GM10847 (cell line): ENCODE data around the gene RBM15B.

ENCODE experiments used
- POLR2A ChIP-seq: IDR thresholded peaks from 2 replicates; pipeline ENCODE4 v1.6.1; 2011; ENCODE audit not compliant: insufficient read length; ENCODE audit errors: extremely low read depth

RBM15B gene

GRCh38 chr3:51391075-51391565 lies at the start of gene RBM15B:
Gene RBM15B (plus strand): TSS chr3:51391285. CDS start chr3:51391400, 115 bp downstream.
- peak; percentile 72 for TF ChIP-seq POLR2A

DNA sequence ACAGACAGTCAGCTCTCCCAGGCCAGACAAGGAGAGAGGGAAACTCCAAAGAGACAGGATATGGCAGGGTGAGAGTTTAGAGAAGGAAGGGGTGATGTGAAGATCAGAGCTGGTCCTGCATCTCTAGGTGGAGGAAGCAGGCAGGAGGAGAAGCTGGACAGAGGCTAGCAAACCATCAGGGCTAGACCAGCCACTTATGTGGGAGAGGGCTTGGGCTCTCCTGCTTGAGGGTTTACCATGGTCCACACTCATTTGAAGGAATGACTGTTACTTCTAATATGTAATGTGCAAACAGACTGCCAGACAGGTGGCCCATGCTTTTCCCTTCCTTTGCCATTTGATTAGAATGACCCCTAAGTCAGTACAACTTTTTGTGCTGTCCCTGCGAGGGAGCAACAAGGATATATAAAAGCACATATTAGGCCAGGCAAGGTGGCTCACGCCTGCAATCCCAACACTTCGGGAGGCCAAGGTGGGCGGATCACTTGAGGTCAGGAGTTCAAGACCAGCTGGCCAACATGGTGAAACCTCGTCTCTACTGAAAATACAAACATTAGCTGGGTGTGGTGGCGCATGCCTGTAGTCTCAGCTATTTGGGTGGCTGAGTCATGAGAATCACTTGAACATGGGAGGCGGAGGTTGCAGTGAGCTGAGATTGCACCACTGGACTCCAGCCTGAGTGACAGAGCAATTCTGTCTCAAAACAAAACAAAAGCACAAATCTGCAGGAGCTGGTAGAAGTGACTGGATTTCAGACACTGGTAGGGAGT lies 47.0 kb upstream of the RBM15B start:
- TF ChIP-seq POLR2A, result no peak

DNA sequence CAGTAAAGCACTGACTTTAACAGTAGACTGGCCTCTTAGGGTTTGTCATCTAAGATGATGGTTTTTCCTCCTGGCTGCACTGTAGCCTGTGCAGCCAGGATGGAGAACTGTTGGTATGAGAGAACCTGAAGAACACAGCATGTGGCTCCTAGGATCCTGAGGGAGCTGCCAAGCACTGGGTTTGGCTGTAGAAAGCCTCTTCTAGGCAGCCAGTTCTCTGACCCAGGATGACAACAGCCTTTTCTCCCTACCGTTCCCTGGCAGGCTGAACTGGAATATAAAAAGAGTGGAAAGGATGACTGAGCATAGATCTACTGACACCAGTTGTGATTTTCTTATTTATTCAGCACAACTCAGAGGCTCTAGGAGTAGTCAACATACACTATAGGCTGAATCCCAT lies 40.3 kb upstream of the RBM15B start:
- TF ChIP-seq POLR2A, result no peak

GRCh38 chr3:51353131-51353530 lies 38.0 kb upstream of the RBM15B start:
- no peak for TF ChIP-seq POLR2A

DNA sequence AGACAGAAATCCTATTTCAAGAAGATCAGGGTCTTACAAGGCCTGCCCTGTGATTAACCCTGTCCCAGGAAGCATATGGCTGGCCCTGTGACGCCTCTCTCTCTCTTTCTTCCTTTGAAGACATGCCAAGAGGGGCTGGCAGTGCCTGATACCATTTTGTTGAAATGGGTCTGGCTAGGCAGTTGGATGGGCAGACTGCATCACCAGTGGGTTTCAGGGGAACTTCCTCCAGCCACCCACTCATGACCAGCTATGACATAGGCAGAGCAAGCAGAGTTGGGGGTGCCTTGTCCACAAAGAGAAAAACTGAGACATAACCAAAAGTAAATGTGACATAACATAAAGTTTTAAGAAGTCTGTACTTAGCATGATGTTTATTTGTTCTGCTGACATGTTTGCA lies 37.4 kb upstream of the RBM15B start:
- TF ChIP-seq POLR2A, result no peak

- no peak for TF ChIP-seq POLR2A
Measured at GRCh38 chr3:51354172-51354571, 36.9 kb upstream of the RBM15B start.

DNA sequence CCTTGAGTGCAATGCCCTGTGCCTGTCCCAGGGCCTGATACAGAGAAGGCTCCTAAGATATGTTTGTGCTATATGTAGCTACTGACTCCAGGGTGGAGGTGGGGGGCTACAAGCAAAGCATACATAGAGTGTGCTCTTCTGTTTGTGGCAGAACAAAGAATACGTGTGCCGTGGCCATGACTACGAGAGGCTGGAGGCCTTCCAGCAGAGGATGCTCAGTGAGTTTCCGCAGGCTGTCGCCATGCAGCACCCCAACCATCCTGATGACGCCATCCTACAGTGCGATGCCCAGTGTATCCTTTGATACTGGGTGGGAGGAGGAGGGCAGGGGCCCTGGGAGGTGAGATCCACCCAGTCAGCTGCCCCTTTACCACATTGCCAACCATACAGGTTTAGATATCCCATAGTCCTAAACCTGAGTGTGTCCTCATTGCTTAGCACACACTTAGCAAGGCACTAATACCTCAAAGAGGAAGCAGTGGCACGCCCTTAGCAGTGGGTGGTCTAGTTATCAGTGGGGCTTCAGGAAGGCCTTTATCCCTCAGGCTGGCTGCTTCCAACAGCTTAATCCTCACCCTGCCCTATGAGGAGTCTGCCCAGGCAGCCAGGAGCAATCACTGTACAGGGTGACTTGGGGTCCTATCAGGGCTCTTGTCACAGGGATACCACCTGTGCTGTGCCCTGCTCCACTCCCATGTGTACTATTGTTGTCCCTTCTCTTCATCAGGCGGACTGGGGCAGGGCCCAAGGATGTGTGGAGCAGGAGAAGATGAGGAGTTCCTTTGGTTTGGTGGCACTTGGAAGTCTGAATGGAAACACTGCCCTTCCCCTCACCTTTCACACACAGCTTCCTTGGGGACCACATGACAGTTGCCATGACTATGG lies 36.1 kb upstream of the RBM15B start:
- no peak for TF ChIP-seq POLR2A

DNA sequence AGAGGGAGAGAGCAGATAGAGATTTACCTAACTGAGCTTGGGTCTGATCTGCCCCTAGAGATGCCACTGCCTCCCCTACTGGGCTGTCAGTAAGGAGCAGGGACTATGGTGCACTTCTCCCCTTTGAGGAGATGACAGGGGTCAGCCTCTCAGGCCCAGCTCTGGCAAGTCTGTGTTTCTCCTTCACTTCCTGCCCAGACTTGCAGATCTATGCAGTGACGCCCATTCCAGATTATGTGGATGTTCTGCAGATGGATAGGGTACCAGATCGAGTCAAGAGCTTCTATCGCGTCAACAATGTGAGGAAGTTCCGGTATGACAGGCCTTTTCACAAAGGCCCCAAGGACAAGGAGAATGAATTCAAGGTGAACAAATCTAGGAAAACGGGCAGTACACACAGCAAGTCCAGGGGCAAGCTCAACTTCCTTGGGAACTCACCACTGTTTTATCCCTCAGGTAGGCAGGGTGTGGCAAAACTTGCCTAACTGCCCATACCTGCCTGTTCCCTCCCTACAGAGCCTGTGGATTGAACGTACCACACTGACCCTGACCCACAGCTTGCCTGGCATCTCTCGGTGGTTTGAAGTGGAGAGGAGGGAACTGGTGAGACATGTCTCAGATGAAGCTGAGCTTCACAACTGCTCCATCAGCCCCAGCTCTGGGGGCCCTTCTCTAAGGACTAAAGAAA lies 35.0 kb upstream of the RBM15B start:
- TF ChIP-seq POLR2A, result no peak

- TF ChIP-seq POLR2A, result no peak
Measured at GRCh38 chr3:51357856-51358255, 33.2 kb upstream of the RBM15B start.

DNA sequence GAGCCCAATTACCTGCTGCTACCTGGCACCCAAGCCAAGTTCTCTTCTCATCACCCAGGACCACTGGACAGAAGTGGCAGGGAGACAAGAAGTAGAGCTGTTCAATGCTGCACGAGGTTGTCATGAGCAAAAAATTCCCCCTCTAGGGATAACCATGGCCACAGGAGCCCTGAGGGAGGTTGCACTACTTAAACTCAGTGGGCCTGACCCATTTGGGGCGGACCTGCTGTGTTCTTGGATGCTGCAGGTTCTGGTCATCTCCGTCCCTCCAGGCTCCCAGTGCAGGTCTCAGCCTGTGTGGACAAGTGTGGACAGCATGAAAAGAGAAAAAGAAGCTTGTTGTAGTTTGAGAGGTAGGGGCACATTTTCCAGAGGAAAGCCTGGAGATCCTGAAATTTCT lies 32.1 kb upstream of the RBM15B start:
- no peak for TF ChIP-seq POLR2A

DNA sequence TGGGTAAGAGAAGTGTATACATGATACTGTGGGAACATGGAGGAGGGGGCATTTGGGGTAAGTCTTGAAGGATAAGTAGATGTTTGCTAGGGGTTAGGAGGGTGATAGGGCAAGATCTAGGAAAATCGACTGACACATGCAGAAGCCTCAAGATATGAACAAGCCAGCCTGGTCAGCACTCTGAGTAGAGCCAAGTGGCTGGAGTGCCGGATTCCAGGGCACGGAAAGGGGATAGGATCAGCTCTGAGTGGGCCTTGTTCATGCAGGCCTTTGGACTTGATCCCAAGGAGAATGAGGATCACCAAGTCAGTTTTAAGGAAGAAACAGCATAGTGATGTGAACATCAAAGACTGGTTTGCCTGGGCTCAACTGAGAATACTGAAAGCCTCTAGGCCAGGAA lies 30.3 kb upstream of the RBM15B start:
- TF ChIP-seq POLR2A, result no peak

DNA sequence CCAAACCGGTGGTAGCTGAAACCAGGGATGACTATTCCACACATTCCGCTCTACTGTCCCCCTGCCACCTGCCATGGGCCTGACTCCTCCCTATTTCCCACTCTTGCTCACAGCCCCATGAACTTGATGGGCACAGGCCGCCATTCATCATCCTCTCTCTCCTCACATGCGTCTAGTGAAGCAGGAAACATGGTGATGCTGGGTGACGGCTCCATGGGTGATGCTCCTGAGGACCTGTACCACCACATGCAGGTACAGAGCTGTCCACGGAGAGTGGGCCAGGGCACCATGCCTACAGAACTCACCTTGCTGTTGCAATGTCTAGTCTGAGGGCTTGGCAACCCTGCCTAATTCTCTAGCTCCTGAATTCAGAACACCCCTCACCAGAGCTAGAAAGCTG lies 29.3 kb upstream of the RBM15B start:
- TF ChIP-seq POLR2A, result no peak

GRCh38 chr3:51362476-51362875 lies 28.6 kb upstream of the RBM15B start:
- TF ChIP-seq POLR2A, result no peak

DNA sequence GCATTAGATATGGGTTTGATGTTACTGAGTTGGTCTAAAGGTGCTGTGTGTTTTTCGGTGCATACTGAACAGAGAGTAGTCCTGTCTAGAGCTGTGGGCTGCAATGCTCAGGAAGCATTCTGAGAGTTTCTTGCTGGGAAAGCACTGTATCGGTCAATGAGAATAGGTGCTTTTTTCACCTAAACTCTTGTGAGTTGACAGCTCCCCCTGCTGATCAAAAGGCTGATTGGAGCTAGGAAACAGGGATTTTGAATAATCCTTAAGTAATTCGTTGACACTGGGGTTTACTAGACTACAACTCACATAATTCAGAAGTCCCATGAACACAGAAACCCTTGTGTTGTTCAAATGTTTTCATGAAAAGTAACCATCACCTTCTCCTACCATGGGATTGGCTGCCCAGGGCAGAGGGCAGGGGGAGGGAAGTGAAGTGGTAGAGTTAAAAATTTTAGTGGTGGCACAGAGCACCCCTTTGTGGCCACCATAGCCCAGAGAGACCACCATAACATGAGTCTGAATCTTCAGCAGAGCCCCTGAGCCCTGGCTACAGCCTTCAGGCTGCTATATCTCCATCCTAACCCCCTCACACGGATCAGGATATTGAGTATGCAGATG lies 19.0 kb upstream of the RBM15B start:
- no peak for TF ChIP-seq POLR2A
